Measurements from ENCODE around the gene MYO6.
"Not testable (repeated sequence)": the region's sequence is repeated elsewhere in the genome, so short reads cannot be mapped to it uniquely, and the experiment has no call there.

MYO6 gene

GRCh38 chr6:75892384-75892783 lies 143.3 kb downstream of the MYO6 start:
- Histone ChIP-seq H3K27me3 (ENCODE audit: low read depth, low read length) (no peaks in the 10 kb centered on the region), H3K9ac (ENCODE audit: low read length) (no peak overlapping the region), H3K27ac (ENCODE audit: low read length) (no peak overlapping the region), H3K4me3 (ENCODE audit: low read length) (no peak overlapping the region), H2AFZ (ENCODE audit: low read depth, low read length) (no peak overlapping the region), H3K36me3 (replicated peaks; ENCODE audit: low read depth, low read length) (no peaks in the 10 kb centered on the region), H3K79me2 (ENCODE audit: low read length) (no peaks in the 10 kb centered on the region), H3K9me3 (ENCODE audit: insufficient read depth, low read length) (no peaks in the 10 kb centered on the region), H3K4me2 (ENCODE audit: low read length) (no peak overlapping the region), H3K4me1 (ENCODE audit: low read length) (peaks cover 8% of the 10 kb centered on the region), H4K20me1 (ENCODE audit: insufficient read depth, low read length) (no peaks in the 10 kb centered on the region)
- TF ChIP-seq CTCF (IDR thresholded peaks at IDR 0.05; ENCODE audit: low read depth, low read length), result no peak
- no peak for TF ChIP-seq EZH2phosphoT487 (IDR thresholded peaks at IDR 0.05; ENCODE audit: low read depth)

- no peaks in the 10 kb centered on the region for H4K20me1 ChIP-seq (ENCODE audit: insufficient read depth, low read length)
- TF ChIP-seq CTCF (IDR thresholded peaks at IDR 0.05; ENCODE audit: low read depth, low read length) (peak; percentile 94), EZH2phosphoT487 (IDR thresholded peaks at IDR 0.05; ENCODE audit: low read depth) (no peak)
- H3K4me3 ChIP-seq (ENCODE audit: low read length), result no peak overlapping the region
- H3K4me2 ChIP-seq (ENCODE audit: low read length), result peak overlapping the region; percentile 45
- no peak overlapping the region for H3K9ac ChIP-seq (ENCODE audit: low read length)
- peaks cover 8% of the 10 kb centered on the region for H3K4me1 ChIP-seq (ENCODE audit: low read length)
- H3K9me3 ChIP-seq (ENCODE audit: insufficient read depth, low read length), result no peaks in the 10 kb centered on the region
- no peak overlapping the region for H3K27ac ChIP-seq (ENCODE audit: low read length)
- H3K27me3 ChIP-seq (ENCODE audit: low read depth, low read length), result no peaks in the 10 kb centered on the region
- H3K79me2 ChIP-seq (ENCODE audit: low read length), result no peaks in the 10 kb centered on the region
- H2AFZ ChIP-seq (ENCODE audit: low read depth, low read length), result no peak overlapping the region
- no peaks in the 10 kb centered on the region for H3K36me3 ChIP-seq (replicated peaks; ENCODE audit: low read depth, low read length)
Measured at GRCh38 chr6:75893058-75893775, 144.2 kb downstream of the MYO6 start.

GRCh38 chr6:75893776-75894152 lies 144.7 kb downstream of the MYO6 start:
- TF ChIP-seq EZH2phosphoT487 (IDR thresholded peaks at IDR 0.05; ENCODE audit: low read depth) (no peak), CTCF (IDR thresholded peaks at IDR 0.05; ENCODE audit: low read depth, low read length) (no peak)
- Histone ChIP-seq H3K27me3 (ENCODE audit: low read depth, low read length) (no peaks in the 10 kb centered on the region), H4K20me1 (ENCODE audit: insufficient read depth, low read length) (no peaks in the 10 kb centered on the region), H3K4me3 (ENCODE audit: low read length) (no peak overlapping the region), H3K36me3 (replicated peaks; ENCODE audit: low read depth, low read length) (no peaks in the 10 kb centered on the region), H3K27ac (ENCODE audit: low read length) (no peak overlapping the region), H3K9me3 (ENCODE audit: insufficient read depth, low read length) (no peaks in the 10 kb centered on the region), H2AFZ (ENCODE audit: low read depth, low read length) (no peak overlapping the region), H3K4me2 (ENCODE audit: low read length) (peak overlapping the region; percentile 45; the same call in 1 of the 2 replicates), H3K79me2 (ENCODE audit: low read length) (no peaks in the 10 kb centered on the region), H3K4me1 (ENCODE audit: low read length) (peaks cover 13% of the 10 kb centered on the region), H3K9ac (ENCODE audit: low read length) (no peak overlapping the region)

- no peaks in the 10 kb centered on the region for H4K20me1 ChIP-seq (ENCODE audit: insufficient read depth, low read length)
- no peaks in the 10 kb centered on the region for H3K27me3 ChIP-seq (ENCODE audit: low read depth, low read length)
- no peak overlapping the region for H3K4me2 ChIP-seq (ENCODE audit: low read length)
- H3K4me1 ChIP-seq (ENCODE audit: low read length), result peaks cover 16% of the 10 kb centered on the region
- no peak overlapping the region for H3K9ac ChIP-seq (ENCODE audit: low read length)
- H3K27ac ChIP-seq (ENCODE audit: low read length), result no peak overlapping the region
- H3K79me2 ChIP-seq (ENCODE audit: low read length), result no peaks in the 10 kb centered on the region
- H3K36me3 ChIP-seq (replicated peaks; ENCODE audit: low read depth, low read length), result no peaks in the 10 kb centered on the region
- H3K4me3 ChIP-seq (ENCODE audit: low read length), result no peak overlapping the region
- TF ChIP-seq CTCF (IDR thresholded peaks at IDR 0.05; ENCODE audit: low read depth, low read length) (no peak), EZH2phosphoT487 (IDR thresholded peaks at IDR 0.05; ENCODE audit: low read depth) (no peak)
- no peak overlapping the region for H2AFZ ChIP-seq (ENCODE audit: low read depth, low read length)
- no peaks in the 10 kb centered on the region for H3K9me3 ChIP-seq (ENCODE audit: insufficient read depth, low read length)
Measured at GRCh38 chr6:75896526-75896925, 147.5 kb downstream of the MYO6 start.

GRCh38 chr6:75900216-75900615 lies 151.2 kb downstream of the MYO6 start:
- H3K27ac ChIP-seq (ENCODE audit: low read length); H3K9ac ChIP-seq (ENCODE audit: low read length); H3K9me3 ChIP-seq (ENCODE audit: insufficient read depth, low read length); H3K4me2 ChIP-seq (ENCODE audit: low read length); H3K4me3 ChIP-seq (ENCODE audit: low read length); H3K79me2 ChIP-seq (ENCODE audit: low read length); H3K4me1 ChIP-seq (ENCODE audit: low read length); H4K20me1 ChIP-seq (ENCODE audit: insufficient read depth, low read length); H2AFZ ChIP-seq (ENCODE audit: low read depth, low read length); H3K27me3 ChIP-seq (ENCODE audit: low read depth, low read length); H3K36me3 ChIP-seq (replicated peaks; ENCODE audit: low read depth, low read length): not testable (repeated sequence)

- not testable (repeated sequence) for H3K36me3 ChIP-seq (replicated peaks; ENCODE audit: low read depth, low read length); H3K27ac ChIP-seq (ENCODE audit: low read length); H3K27me3 ChIP-seq (ENCODE audit: low read depth, low read length); H2AFZ ChIP-seq (ENCODE audit: low read depth, low read length); H3K79me2 ChIP-seq (ENCODE audit: low read length); H3K4me2 ChIP-seq (ENCODE audit: low read length); H3K9me3 ChIP-seq (ENCODE audit: insufficient read depth, low read length); H3K4me3 ChIP-seq (ENCODE audit: low read length); H3K9ac ChIP-seq (ENCODE audit: low read length); H4K20me1 ChIP-seq (ENCODE audit: insufficient read depth, low read length)
- H3K4me1 ChIP-seq (ENCODE audit: low read length), result peaks cover 19% of the 10 kb centered on the region
Measured at GRCh38 chr6:75905129-75905528, 156.1 kb downstream of the MYO6 start.
